Measurements from ENCODE around the gene RALGAPA2. TPM values are rescaled to one million over a fixed set of nuclear protein-coding genes. Genes with fewer than 3 reads are reported as not detected.

Gene RALGAPA2
- total RNA-seq, 4 donors from 2014 or later = 25.9 to 48.9 (median 38.6) TPM

- no peaks in the 10 kb centered on the region for H3K9me3 ChIP-seq
- TF ChIP-seq CTCF (IDR thresholded peaks at IDR 0.05) (no peak), POLR2A (IDR thresholded peaks at IDR 0.05) (no peak)
- H3K27ac ChIP-seq = no peak overlapping the region
- no peak overlapping the region for H3K4me3 ChIP-seq
- H3K27me3 ChIP-seq = no peaks in the 10 kb centered on the region
- no peaks in the 10 kb centered on the region for H3K4me1 ChIP-seq
- no peak for DNase-seq
- no peaks in the 10 kb centered on the region for H3K36me3 ChIP-seq
- intact Hi-C loops (cut with DNase I; ENCODE audit: low total_unique reads) = no loop called here
Observed at GRCh38 chr20:20679316-20679715, 33.1 kb downstream of the RALGAPA2 start.

- H3K36me3 ChIP-seq = no peaks in the 10 kb centered on the region
- TF ChIP-seq POLR2A (IDR thresholded peaks at IDR 0.05) (no peak), CTCF (IDR thresholded peaks at IDR 0.05) (no peak)
- no peaks in the 10 kb centered on the region for H3K4me1 ChIP-seq
- no peaks in the 10 kb centered on the region for H3K9me3 ChIP-seq
- H3K4me3 ChIP-seq = no peak overlapping the region
- no peak overlapping the region for H3K27ac ChIP-seq
- no peaks in the 10 kb centered on the region for H3K27me3 ChIP-seq
- no peak for DNase-seq
- intact Hi-C loops (cut with DNase I; ENCODE audit: low total_unique reads) = no loop called here
Observed at GRCh38 chr20:20677186-20677585, 35.3 kb downstream of the RALGAPA2 start.

- DNase-seq = no peak
- no peak overlapping the region for H3K27ac ChIP-seq
- no peak overlapping the region for H3K4me3 ChIP-seq
- no peaks in the 10 kb centered on the region for H3K9me3 ChIP-seq
- H3K27me3 ChIP-seq = no peaks in the 10 kb centered on the region
- no peaks in the 10 kb centered on the region for H3K4me1 ChIP-seq
- intact Hi-C loops (cut with DNase I; ENCODE audit: low total_unique reads) = no loop called here
- no peaks in the 10 kb centered on the region for H3K36me3 ChIP-seq
- no peak for TF ChIP-seq POLR2A (IDR thresholded peaks at IDR 0.05)
- TF ChIP-seq CTCF (IDR thresholded peaks at IDR 0.05) = no peak
Observed at GRCh38 chr20:20668639-20669038, 43.8 kb downstream of the RALGAPA2 start.

GRCh38 chr20:20666359-20666758, 46.1 kb downstream of the RALGAPA2 start:
- Histone ChIP-seq H3K27me3 (no peaks in the 10 kb centered on the region), H3K9me3 (no peaks in the 10 kb centered on the region), H3K36me3 (no peaks in the 10 kb centered on the region), H3K4me3 (no peak overlapping the region), H3K27ac (no peak overlapping the region), H3K4me1 (no peaks in the 10 kb centered on the region)
- TF ChIP-seq POLR2A (IDR thresholded peaks at IDR 0.05) = no peak
- TF ChIP-seq CTCF (IDR thresholded peaks at IDR 0.05) = no peak
- intact Hi-C loops (cut with DNase I; ENCODE audit: low total_unique reads) = no loop called here
- no peak for DNase-seq

- Histone ChIP-seq H3K36me3 (no peaks in the 10 kb centered on the region), H3K4me3 (no peak overlapping the region), H3K9me3 (no peaks in the 10 kb centered on the region), H3K27me3 (no peaks in the 10 kb centered on the region), H3K4me1 (no peaks in the 10 kb centered on the region), H3K27ac (no peak overlapping the region)
- TF ChIP-seq CTCF (IDR thresholded peaks at IDR 0.05) = no peak
- intact Hi-C loops (cut with DNase I; ENCODE audit: low total_unique reads) = no loop called here
- DNase-seq = no peak
Observed at GRCh38 chr20:20665606-20666332, 46.7 kb downstream of the RALGAPA2 start.
